GM12878 (cell line): ENCODE data around the gene PCK1. TPM values are rescaled to one million over a fixed set of nuclear protein-coding genes. Genes with fewer than 3 reads are reported as not detected.

Source experiments
- ATAC-seq: fragments of 200-7000 bp; cut with Tn5 transposase; 3 replicates; pipeline ENCODE4 v1.9.1; 2020; ENCODE audit warnings: mild to moderate bottlenecking, moderate library complexity
- BruUV-seq: library from RNA; stranded (reverse); fragments of 400-500 nt; replicated peaks from 2 replicates; lab custom pipeline; 2021; lab: Mats Ljungman, UMichigan
- CTCF ChIA-PET: fragments of 300-600 bp; sonication (Branson Sonifier 250); formaldehyde crosslinking; extraction: SDS; loops from one replicate; lab custom pipeline; 2021; ENCODE audit warnings: inconsistent platforms; lab: Yijun Ruan, JAX
- POLR2A ChIA-PET: fragments of 350-600 bp; formaldehyde crosslinking; extraction: SDS; loops from one replicate; lab custom pipeline; 2021; ENCODE audit warnings: inconsistent platforms; lab: Charles Lee
- RAD21 ChIA-PET: fragments of 300-600 bp; sonication (Branson Sonifier 250); formaldehyde crosslinking; loops from one replicate; lab custom pipeline; 2023; ENCODE audit warnings: antibody characterized with exemption; ENCODE audit not compliant: unreplicated experiment; lab: Charles Lee
- SMC1A ChIA-PET: fragments of 300-600 bp; sonication (Branson Sonifier 250); formaldehyde crosslinking; loops from one replicate; lab custom pipeline; 2023; ENCODE audit not compliant: unreplicated experiment, uncharacterized antibody; lab: Charles Lee
- DNase-seq: peaks from one replicate; pipeline ENCODE4 v3.0.0-alpha.2; 2011; ENCODE audit warnings: low read depth, low spot score
- FAIRE-seq: peaks from 3 replicates; lab custom pipeline; 2011; peaks lifted over from hg19 to GRCh38; lab: Jason Lieb, UNC
- H2AFZ ChIP-seq: 2 replicates; pipeline ENCODE4 v1.6.0; 2011; ENCODE audit warnings: low read depth, low read length, control low read depth; ENCODE audit not compliant: control insufficient read depth
- H3K27ac ChIP-seq: 2 replicates; pipeline ENCODE4 v1.5.1; 2011; ENCODE audit warnings: control low read depth; ENCODE audit not compliant: control insufficient read depth, insufficient read depth
- H3K27me3 ChIP-seq, 2 experiments: replicated peaks in 1 of 2; 2 replicates each; pipeline versions ENCODE4 v1.6.0 to v1.6.1; 2011; ENCODE audit warnings: low read length in 1 of 2; ENCODE audit not compliant: control insufficient read depth in 2 of 2, insufficient read depth in 2 of 2
- H3K36me3 ChIP-seq, 2 experiments: 2 replicates each; pipeline ENCODE4 v1.5.1; 2011; ENCODE audit warnings: low read length in 1 of 2; ENCODE audit not compliant: control insufficient read depth in 2 of 2, insufficient read depth in 2 of 2
- H3K4me1 ChIP-seq: 2 replicates; pipeline ENCODE4 v1.6.1; 2011; ENCODE audit warnings: mild to moderate bottlenecking, low read length, moderate library complexity, mixed read lengths; ENCODE audit not compliant: control insufficient read depth, insufficient read depth
- H3K4me2 ChIP-seq: 2 replicates; pipeline ENCODE4 v1.6.0; 2011; ENCODE audit warnings: control low read depth; ENCODE audit not compliant: control insufficient read depth, insufficient read depth
- H3K4me3 ChIP-seq: fragments of 200-600 bp; sonication (generic); 2 replicates; pipeline ENCODE4 v1.5.1; 2016
- H3K79me2 ChIP-seq: 2 replicates; pipeline ENCODE4 v1.6.0; 2011; ENCODE audit warnings: low read length; ENCODE audit not compliant: control insufficient read depth, insufficient read depth
- H3K9ac ChIP-seq: 2 replicates; pipeline ENCODE4 v1.8.0; 2011; ENCODE audit warnings: low read length, control low read depth, mixed read lengths; ENCODE audit not compliant: control insufficient read depth, insufficient read depth
- H3K9me3 ChIP-seq: replicated peaks from 3 replicates; pipeline ENCODE4 v1.5.1; 2011; ENCODE audit warnings: mild to moderate bottlenecking, low read length; ENCODE audit not compliant: control insufficient read depth, insufficient read depth
- H4K20me1 ChIP-seq: 2 replicates; pipeline ENCODE4 v1.6.0; 2011; ENCODE audit not compliant: control insufficient read depth, insufficient read depth
- BCL11A ChIP-seq: IDR thresholded peaks from 2 replicates; pipeline ENCODE4 v1.6.1; 2011; ENCODE audit warnings: low read depth, low read length
- CBX5 ChIP-seq: sonication (generic); IDR thresholded peaks from 2 replicates; pipeline ENCODE4 v1.6.1; 2016; ENCODE audit warnings: low read depth, moderate library complexity, mild to moderate bottlenecking, inconsistent platforms
- DPF2 ChIP-seq: fragments of 450-650 bp; IDR thresholded peaks from 2 replicates; pipeline ENCODE4 v1.6.1; 2017; ENCODE audit warnings: mild to moderate bottlenecking
- FOXK2 ChIP-seq: fragments of 450-650 bp; IDR thresholded peaks from 2 replicates; pipeline ENCODE4 v1.6.1; 2017; ENCODE audit warnings: mild to moderate bottlenecking, moderate library complexity
- GATAD2B ChIP-seq: fragments of 450-650 bp; conservative IDR thresholded peaks from 2 replicates; pipeline ENCODE4 v1.6.1; 2017; ENCODE audit warnings: low read depth, mild to moderate bottlenecking, moderate library complexity
- IRF4 ChIP-seq: IDR thresholded peaks from 2 replicates; pipeline ENCODE4 v1.6.1; 2011; ENCODE audit warnings: low read depth, low read length
- NKRF ChIP-seq: fragments of 450-650 bp; conservative IDR thresholded peaks from 2 replicates; pipeline ENCODE4 v1.6.1; 2017; ENCODE audit warnings: mild to moderate bottlenecking, moderate library complexity
- SMAD1 ChIP-seq: fragments of 450-650 bp; IDR thresholded peaks from 2 replicates; pipeline ENCODE4 v1.6.1; 2018; ENCODE audit warnings: mild to moderate bottlenecking, low read depth; ENCODE audit not compliant: partially characterized antibody
- SREBF2 ChIP-seq: IDR thresholded peaks from 2 replicates; pipeline ENCODE4 v1.6.1; 2012; ENCODE audit warnings: mild to moderate bottlenecking, low read length
- SRF ChIP-seq, 2 experiments: IDR thresholded peaks; 2 replicates each; pipeline ENCODE4 v1.6.1; 2011; ENCODE audit warnings: low read depth in 2 of 2, low read length in 2 of 2, mild to moderate bottlenecking in 1 of 2, moderate library complexity in 1 of 2
- TCF3 ChIP-seq: IDR thresholded peaks from 2 replicates; pipeline ENCODE4 v1.6.1; 2012; ENCODE audit warnings: low read depth, mild to moderate bottlenecking, low read length, borderline replicate concordance; ENCODE audit not compliant: insufficient read depth
- WRNIP1 ChIP-seq: IDR thresholded peaks from 2 replicates; pipeline ENCODE4 v1.6.1; 2011; ENCODE audit warnings: low read depth, low read length, improper control_type of control experiment, borderline replicate concordance
- WGBS: methylation state at CpG from one replicate; pipeline ENCODE4 v1.1.6; 2016; ENCODE audit warnings: low lambda C conversion rate; ENCODE audit not compliant: insufficient replicate concordance, insufficient coverage; ENCODE audit errors: missing lambda C conversion rate; 5-methylcytosine and 5-hydroxymethylcytosine counted together
- in situ Hi-C: fragments of 300-500 bp; cut with MboI; formaldehyde crosslinking; loops from 9 replicates; pipeline ENCODE4 v1.14.3; 2018; ENCODE audit warnings: mixed read lengths
- intact Hi-C: fragments of 100-400 bp; cut with micrococcal nuclease; formaldehyde crosslinking; loops from one replicate; pipeline ENCODE4 v1.14.2; 2022; ENCODE audit not compliant: unreplicated experiment
- polyA plus RNA-seq, 11 experiments: library from polyadenylated mRNA; depleted of rRNA in 4 of 11; unstranded in 6 of 11; stranded (reverse) in 5 of 11; fragments of >200 nt; fragmentation: Nextera tagmentation in 4 of 11; fragmentation: Illumina TruSeq in 1 of 11; extraction: Ambion mirVana in 4 of 11; extraction: Trizol in 1 of 11; gene quantifications; 1 replicate in 1 of 11; 2 replicates in 10 of 11; pipeline versions ENCODE4 v1.2.1 to v1.2.3, GENCODE V29; 2011 to 2016; ENCODE audit warnings: inconsistent platforms in 2 of 11, missing spikeins in 2 of 11, low read depth in 1 of 11
- total RNA-seq, 4 experiments: library from RNA; depleted of rRNA in 3 of 4; stranded (reverse); fragments of >200 nt in 3 of 4; fragmentation: Illumina TruSeq in 1 of 4; extraction: Trizol in 1 of 4; gene quantifications; 2 replicates each; pipeline versions ENCODE4 v1.2.1 to v1.2.3, GENCODE V29; 2013 to 2021
- TF ChIP-seq, protein P1 (sequence below): fragments of 450-650 bp; IDR thresholded peaks from 2 replicates; pipeline ENCODE4 v1.6.1; 2017; ENCODE audit warnings: antibody characterized with exemption, mild to moderate bottlenecking, moderate library complexity
- TF ChIP-seq, protein P2 (sequence below): fragments of 450-650 bp; IDR thresholded peaks from 2 replicates; pipeline ENCODE4 v1.6.1; 2017; ENCODE audit warnings: mild to moderate bottlenecking, moderate library complexity

PCK1 gene
- total and polyA plus RNA-seq, 10 of the 15 experiments (the other 5 are each of a cell fraction or from before 2014, with no cell fraction given): 0.02 to 0.33 (median 0.09) TPM; not detected in 5

DNA sequence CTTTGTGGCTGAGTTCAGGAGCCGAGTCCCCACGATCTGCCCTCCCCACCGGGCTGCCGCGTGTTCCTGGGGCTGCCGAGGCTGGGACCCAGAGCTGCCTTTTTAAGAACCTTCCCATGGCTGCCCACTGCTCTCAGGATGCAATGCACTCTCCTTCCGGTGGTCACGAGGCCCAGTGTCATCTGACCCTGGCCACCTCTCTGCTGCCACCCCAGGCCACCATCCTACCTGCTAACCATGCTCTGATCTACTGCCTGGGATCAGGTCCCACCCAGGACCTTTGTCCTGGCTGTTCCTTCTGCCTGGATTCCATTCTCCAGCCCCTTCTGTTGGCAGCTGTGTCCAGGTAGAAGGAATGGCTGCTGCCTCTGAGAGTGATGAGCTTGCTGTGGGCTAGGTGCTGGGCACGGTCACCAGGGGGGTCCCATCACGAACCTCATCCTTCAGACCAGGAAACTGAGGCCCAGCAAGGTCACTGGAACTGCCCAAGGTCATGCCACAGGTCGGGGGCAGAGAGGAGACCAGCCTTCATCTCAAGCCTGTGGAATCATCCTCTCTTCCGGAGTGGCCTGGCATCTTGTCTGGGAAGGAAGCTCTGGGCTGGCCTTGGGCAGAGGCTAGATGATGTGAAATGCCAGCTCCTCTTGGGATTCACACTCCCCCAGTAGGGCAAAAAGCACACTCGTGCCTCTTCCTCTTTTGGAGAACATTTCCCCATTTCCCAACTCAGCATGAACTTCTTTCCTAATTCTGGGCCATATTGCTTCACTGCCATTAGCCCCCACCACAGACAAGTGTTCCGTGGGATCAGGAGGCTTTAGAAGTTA, 20.5 kb downstream of the PCK1 start:
- RAD21 ChIA-PET: interaction anchor here (1.7 kb wide), 1 partner anchor 82 kb away, joined by 4 read pairs; no protein-coding TSS in a partner anchor
- no peak for ATAC-seq
- in situ Hi-C loops (no loop called here), intact Hi-C loops (no loop called here)
- POLR2A ChIA-PET: no interaction called here
- Histone ChIP-seq H3K4me2 (no peak overlapping the region), H3K36me3 (no peaks in the 10 kb centered on the region), H3K9ac (no peak overlapping the region), H3K27ac (no peak overlapping the region), H3K27me3 (no peaks in the 10 kb centered on the region; a peak in 2 of 4 replicates), H3K4me1 (no peaks in the 10 kb centered on the region), H4K20me1 (no peaks in the 10 kb centered on the region), H2AFZ (no peak overlapping the region), H3K9me3 (no peaks in the 10 kb centered on the region), H3K79me2 (no peaks in the 10 kb centered on the region), H3K4me3 (no peak overlapping the region)
- no TSS peak for BruUV-seq
- CTCF ChIA-PET: interaction anchor here (1.6 kb wide), 1 partner anchor 15 kb away, joined by 5 read pairs; no protein-coding TSS in a partner anchor
- SMC1A ChIA-PET: no interaction called here
- no peak for DNase-seq
- no peak for FAIRE-seq
- WGBS: 14% methylated on average over 14 of the region's 14 CpGs
- no peak for TF ChIP-seq FOXK2
- TF ChIP-seq, protein P1, sequence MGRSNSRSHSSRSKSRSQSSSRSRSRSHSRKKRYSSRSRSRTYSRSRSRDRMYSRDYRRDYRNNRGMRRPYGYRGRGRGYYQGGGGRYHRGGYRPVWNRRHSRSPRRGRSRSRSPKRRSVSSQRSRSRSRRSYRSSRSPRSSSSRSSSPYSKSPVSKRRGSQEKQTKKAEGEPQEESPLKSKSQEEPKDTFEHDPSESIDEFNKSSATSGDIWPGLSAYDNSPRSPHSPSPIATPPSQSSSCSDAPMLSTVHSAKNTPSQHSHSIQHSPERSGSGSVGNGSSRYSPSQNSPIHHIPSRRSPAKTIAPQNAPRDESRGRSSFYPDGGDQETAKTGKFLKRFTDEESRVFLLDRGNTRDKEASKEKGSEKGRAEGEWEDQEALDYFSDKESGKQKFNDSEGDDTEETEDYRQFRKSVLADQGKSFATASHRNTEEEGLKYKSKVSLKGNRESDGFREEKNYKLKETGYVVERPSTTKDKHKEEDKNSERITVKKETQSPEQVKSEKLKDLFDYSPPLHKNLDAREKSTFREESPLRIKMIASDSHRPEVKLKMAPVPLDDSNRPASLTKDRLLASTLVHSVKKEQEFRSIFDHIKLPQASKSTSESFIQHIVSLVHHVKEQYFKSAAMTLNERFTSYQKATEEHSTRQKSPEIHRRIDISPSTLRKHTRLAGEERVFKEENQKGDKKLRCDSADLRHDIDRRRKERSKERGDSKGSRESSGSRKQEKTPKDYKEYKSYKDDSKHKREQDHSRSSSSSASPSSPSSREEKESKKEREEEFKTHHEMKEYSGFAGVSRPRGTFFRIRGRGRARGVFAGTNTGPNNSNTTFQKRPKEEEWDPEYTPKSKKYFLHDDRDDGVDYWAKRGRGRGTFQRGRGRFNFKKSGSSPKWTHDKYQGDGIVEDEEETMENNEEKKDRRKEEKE: no peak
- TF ChIP-seq TCF3: no peak
- TF ChIP-seq WRNIP1: no peak
- TF ChIP-seq GATAD2B: no peak
- TF ChIP-seq NKRF: no peak
- TF ChIP-seq SMAD1: no peak
- TF ChIP-seq BCL11A: no peak
- TF ChIP-seq, protein P2, sequence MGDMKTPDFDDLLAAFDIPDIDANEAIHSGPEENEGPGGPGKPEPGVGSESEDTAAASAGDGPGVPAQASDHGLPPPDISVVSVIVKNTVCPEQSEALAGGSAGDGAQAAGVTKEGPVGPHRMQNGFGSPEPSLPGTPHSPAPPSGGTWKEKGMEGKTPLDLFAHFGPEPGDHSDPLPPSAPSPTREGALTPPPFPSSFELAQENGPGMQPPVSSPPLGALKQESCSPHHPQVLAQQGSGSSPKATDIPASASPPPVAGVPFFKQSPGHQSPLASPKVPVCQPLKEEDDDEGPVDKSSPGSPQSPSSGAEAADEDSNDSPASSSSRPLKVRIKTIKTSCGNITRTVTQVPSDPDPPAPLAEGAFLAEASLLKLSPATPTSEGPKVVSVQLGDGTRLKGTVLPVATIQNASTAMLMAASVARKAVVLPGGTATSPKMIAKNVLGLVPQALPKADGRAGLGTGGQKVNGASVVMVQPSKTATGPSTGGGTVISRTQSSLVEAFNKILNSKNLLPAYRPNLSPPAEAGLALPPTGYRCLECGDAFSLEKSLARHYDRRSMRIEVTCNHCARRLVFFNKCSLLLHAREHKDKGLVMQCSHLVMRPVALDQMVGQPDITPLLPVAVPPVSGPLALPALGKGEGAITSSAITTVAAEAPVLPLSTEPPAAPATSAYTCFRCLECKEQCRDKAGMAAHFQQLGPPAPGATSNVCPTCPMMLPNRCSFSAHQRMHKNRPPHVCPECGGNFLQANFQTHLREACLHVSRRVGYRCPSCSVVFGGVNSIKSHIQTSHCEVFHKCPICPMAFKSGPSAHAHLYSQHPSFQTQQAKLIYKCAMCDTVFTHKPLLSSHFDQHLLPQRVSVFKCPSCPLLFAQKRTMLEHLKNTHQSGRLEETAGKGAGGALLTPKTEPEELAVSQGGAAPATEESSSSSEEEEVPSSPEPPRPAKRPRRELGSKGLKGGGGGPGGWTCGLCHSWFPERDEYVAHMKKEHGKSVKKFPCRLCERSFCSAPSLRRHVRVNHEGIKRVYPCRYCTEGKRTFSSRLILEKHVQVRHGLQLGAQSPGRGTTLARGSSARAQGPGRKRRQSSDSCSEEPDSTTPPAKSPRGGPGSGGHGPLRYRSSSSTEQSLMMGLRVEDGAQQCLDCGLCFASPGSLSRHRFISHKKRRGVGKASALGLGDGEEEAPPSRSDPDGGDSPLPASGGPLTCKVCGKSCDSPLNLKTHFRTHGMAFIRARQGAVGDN: no peak
- TF ChIP-seq SRF (IDR thresholded peaks at IDR 0.05; ENCODE audit: low read depth in 2 of 2, low read length in 2 of 2): no peak
- TF ChIP-seq DPF2: no peak
- TF ChIP-seq CBX5: no peak
- TF ChIP-seq IRF4: no peak
- TF ChIP-seq SREBF2: no peak
